HG03442 (cell line): ENCODE measurements around the gene ALB.
"Not testable (repeated sequence)": the region's sequence is repeated elsewhere in the genome, so short reads cannot be mapped to it uniquely, and the experiment has no call there.

ENCODE experiments used
- ATAC-seq: cut with Tn5 transposase; IDR thresholded peaks from one replicate; pipeline ENCODE4 v1.9.1; 2021; ENCODE audit warnings: mild to moderate bottlenecking, moderate library complexity; ENCODE audit not compliant: unreplicated experiment

ALB gene

GRCh38 chr4:73404042-73404441 is at the start of gene ALB:
Gene ALB (plus strand): TSS chr4:73404287. CDS start chr4:73404328, 41 bp downstream.
- ATAC-seq, result no peak

GRCh38 chr4:73357174-73357573 is 46.9 kb upstream of the ALB start:
- ATAC-seq, result not testable (repeated sequence)

GRCh38 chr4:73369506-73370199 is 34.4 kb upstream of the ALB start:
- not testable (repeated sequence) for ATAC-seq

- ATAC-seq, result no peak
Measured at GRCh38 chr4:73375328-73375741, 28.8 kb upstream of the ALB start.

- ATAC-seq, result no peak
Measured at GRCh38 chr4:73376251-73376650, 27.8 kb upstream of the ALB start.

- ATAC-seq, result no peak
Measured at GRCh38 chr4:73376976-73377375, 27.1 kb upstream of the ALB start.

- ATAC-seq, result no peak
Measured at GRCh38 chr4:73378887-73379286, 25.2 kb upstream of the ALB start.

GRCh38 chr4:73379946-73380345 is 24.1 kb upstream of the ALB start:
- no peak for ATAC-seq

- no peak for ATAC-seq
Measured at GRCh38 chr4:73381214-73381613, 22.9 kb upstream of the ALB start.

- no peak for ATAC-seq
Measured at GRCh38 chr4:73383452-73383851, 20.6 kb upstream of the ALB start.

GRCh38 chr4:73387552-73387951 is 16.5 kb upstream of the ALB start:
- ATAC-seq, result no peak

GRCh38 chr4:73388887-73389286 is 15.2 kb upstream of the ALB start:
- ATAC-seq, result no peak

GRCh38 chr4:73389663-73390062 is 14.4 kb upstream of the ALB start:
- ATAC-seq, result not testable (repeated sequence)

- no peak for ATAC-seq
Measured at GRCh38 chr4:73391774-73392173, 12.3 kb upstream of the ALB start.

- no peak for ATAC-seq
Measured at GRCh38 chr4:73392936-73393335, 11.2 kb upstream of the ALB start.

- ATAC-seq, result no peak
Measured at GRCh38 chr4:73396304-73396703, 7.8 kb upstream of the ALB start.

- ATAC-seq, result no peak
Measured at GRCh38 chr4:73396993-73397972, 6.8 kb upstream of the ALB start.

- no peak for ATAC-seq
Measured at GRCh38 chr4:73401412-73401811, 2.7 kb upstream of the ALB start.

- ATAC-seq, result no peak
Measured at GRCh38 chr4:73404457-73404856, 370 bp downstream of the ALB start.

- no peak for ATAC-seq
Measured at GRCh38 chr4:73405138-73405537, 1.1 kb downstream of the ALB start.

- ATAC-seq, result no peak
Measured at GRCh38 chr4:73406548-73406875, 2.4 kb downstream of the ALB start.

GRCh38 chr4:73407227-73407673 is 3.2 kb downstream of the ALB start:
- no peak for ATAC-seq
